ENCODE results near the gene TTLL11.

GRCh38 chr9:122055701-122056100 lies 37.4 kb downstream of the TTLL11 start:
- no peak for TF ChIP-seq KDM5A (IDR thresholded peaks at IDR 0.05; ENCODE audit: low read length)
- no peak for TF ChIP-seq POLR2A (IDR thresholded peaks at IDR 0.05; ENCODE audit: control extremely low read depth in 1 of 2, low read depth in 2 of 2, low read length in 2 of 2)
- no peak for TF ChIP-seq CTCF (IDR thresholded peaks at IDR 0.05; ENCODE audit: control extremely low read depth in 1 of 3, insufficient read depth in 1 of 3, low read depth in 1 of 3, low read length in 3 of 3)
- TF ChIP-seq, protein P1, sequence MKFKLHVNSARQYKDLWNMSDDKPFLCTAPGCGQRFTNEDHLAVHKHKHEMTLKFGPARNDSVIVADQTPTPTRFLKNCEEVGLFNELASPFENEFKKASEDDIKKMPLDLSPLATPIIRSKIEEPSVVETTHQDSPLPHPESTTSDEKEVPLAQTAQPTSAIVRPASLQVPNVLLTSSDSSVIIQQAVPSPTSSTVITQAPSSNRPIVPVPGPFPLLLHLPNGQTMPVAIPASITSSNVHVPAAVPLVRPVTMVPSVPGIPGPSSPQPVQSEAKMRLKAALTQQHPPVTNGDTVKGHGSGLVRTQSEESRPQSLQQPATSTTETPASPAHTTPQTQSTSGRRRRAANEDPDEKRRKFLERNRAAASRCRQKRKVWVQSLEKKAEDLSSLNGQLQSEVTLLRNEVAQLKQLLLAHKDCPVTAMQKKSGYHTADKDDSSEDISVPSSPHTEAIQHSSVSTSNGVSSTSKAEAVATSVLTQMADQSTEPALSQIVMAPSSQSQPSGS (IDR thresholded peaks at IDR 0.05; ENCODE audit: low read length) = no peak
- no peak for TF ChIP-seq JUND (IDR thresholded peaks at IDR 0.05; ENCODE audit: low read length)

All from H1 (cell line).